M059J (cell line): Measurements from ENCODE around the gene EDN1. TPM values are rescaled to one million over a fixed set of nuclear protein-coding genes. Genes with fewer than 3 reads are reported as not detected.
"Not testable (repeated sequence)": the region's sequence is repeated elsewhere in the genome, so short reads cannot be mapped to it uniquely, and the experiment has no call there.

Source experiments
- DNase-seq: peaks from one replicate; pipeline ENCODE4 v3.0.0-alpha.2; 2012; ENCODE audit warnings: low read depth
- total RNA-seq: library from RNA; depleted of rRNA; stranded (reverse); fragments of >200 nt; shearing (Covaris generic); gene quantifications from 2 replicates; pipeline ENCODE4 v1.2.3, GENCODE V29; 2014

EDN1 gene
- total RNA-seq, 1 experiment from 2014 or later, result 16.4 TPM

DNA sequence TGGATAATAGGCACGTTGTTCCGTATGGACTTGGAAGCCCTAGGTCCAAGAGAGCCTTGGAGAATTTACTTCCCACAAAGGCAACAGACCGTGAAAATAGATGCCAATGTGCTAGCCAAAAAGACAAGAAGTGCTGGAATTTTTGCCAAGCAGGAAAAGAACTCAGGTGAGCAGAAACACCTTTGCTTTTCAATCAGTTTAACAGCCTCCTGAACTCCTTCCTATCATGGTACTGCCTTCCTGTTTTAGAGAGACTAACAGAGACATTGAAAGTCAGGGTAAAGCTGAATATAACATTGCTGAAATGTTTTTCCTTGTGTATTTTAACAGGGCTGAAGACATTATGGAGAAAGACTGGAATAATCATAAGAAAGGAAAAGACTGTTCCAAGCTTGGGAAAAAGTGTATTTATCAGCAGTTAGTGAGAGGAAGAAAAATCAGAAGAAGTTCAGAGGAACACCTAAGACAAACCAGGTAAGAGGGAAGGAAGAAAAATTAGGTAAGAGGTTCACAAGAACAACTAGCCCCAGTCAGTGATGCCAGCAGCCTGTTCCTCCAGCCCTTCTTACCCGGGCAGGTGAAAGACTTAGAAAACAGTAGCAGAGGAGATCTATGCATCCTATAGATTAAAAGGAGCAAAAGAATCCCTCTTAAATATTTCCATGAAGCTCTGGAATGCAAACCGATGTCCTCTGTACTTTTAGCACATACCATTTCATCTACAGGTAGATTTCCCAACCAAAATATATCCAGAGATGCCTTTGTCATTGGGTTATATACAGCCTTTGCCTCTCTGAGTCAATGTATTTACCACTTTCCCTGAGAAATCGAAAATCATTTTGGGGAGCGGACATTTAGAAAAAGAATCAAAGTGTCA, 4.0 kb downstream of the EDN1 start:
- DNase-seq, result no peak

DNA sequence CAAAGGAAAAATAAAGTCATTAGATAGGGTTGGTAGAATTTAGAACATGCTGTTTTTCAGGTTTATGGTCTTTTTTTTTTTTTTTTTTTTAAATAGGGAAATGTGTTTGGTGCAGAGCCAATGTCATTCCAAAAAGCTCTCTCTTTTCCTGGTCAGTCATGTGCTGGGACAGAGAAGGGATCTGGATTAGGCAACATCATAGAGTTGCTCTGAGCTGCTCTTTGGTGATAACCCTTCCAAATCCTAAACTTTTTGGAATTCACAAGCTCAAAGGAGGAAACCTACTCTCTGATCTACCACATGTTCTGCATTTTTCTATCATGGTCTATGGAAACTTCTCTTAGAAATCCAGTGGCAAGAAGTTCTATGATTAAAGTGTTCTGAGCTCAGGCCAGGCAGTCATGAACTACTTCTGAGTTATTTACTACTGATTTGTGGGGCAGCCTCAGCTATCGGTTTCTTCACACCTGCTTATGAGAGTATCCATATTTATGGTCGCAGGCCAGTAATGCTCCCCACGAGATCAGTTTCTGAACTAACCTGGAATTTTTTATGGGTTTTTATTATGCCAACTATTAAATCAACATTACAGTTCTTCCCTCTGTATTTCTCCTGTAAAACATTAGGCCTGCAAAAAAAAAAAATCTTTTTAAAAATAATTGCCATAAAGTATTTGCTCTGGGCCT, 4.8 kb downstream of the EDN1 start:
- no peak for DNase-seq

DNA sequence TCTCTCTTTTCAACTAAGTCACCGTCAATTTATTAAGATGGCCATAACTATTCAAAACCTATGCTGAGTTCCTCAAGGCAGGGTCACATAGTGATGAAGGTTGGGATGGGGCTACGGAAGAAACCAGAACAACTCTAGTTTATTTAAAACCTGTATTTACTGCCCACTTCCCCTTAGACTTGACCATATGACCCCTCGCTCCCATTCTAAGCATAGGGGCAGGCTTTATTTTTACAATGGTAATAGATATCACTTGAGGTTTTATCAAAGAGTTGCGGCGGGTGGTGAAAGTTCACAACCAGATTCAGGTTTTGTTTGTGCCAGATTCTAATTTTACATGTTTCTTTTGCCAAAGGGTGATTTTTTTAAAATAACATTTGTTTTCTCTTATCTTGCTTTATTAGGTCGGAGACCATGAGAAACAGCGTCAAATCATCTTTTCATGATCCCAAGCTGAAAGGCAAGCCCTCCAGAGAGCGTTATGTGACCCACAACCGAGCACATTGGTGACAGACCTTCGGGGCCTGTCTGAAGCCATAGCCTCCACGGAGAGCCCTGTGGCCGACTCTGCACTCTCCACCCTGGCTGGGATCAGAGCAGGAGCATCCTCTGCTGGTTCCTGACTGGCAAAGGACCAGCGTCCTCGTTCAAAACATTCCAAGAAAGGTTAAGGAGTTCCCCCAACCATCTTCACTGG, 5.5 kb downstream of the EDN1 start:
- no peak for DNase-seq

DNA sequence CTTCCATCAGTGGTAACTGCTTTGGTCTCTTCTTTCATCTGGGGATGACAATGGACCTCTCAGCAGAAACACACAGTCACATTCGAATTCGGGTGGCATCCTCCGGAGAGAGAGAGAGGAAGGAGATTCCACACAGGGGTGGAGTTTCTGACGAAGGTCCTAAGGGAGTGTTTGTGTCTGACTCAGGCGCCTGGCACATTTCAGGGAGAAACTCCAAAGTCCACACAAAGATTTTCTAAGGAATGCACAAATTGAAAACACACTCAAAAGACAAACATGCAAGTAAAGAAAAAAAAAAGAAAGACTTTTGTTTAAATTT, 6.1 kb downstream of the EDN1 start:
- peak; percentile 87 for DNase-seq

DNA sequence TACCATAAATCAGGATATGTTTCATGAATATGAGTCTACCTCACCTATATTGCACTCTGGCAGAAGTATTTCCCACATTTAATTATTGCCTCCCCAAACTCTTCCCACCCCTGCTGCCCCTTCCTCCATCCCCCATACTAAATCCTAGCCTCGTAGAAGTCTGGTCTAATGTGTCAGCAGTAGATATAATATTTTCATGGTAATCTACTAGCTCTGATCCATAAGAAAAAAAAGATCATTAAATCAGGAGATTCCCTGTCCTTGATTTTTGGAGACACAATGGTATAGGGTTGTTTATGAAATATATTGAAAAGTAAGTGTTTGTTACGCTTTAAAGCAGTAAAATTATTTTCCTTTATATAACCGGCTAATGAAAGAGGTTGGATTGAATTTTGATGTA, 6.4 kb downstream of the EDN1 start:
- DNase-seq, result no peak

DNA sequence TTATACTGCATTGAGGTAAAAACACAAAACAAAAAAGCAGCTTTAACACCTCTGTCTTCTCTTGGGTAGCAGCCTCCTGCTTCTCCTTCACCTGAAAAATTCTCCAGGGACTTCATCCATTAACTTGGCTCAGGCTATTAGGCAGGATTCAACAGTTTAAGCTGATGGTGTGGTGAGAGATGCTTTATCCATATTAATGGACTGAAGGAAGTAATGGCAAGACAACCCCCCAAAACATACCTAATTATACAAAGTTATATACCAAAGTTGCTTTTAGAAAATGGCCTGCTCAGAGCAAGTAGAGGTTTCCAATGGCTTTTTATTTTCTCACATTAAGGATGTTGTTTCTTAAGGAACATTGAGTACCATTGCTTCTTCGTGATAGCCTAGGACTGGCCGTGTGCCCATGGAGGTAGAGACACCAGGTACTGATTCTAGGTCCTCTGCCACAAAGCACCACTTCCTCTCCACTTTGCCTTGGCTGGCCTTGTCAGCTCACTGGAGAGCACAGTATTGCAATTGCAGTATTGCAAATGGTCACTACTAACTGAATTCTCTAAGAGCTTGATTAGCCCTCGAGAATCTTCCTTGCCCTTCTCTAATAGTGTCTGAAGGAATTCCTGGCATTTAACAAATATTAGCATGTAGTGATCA, 7.3 kb downstream of the EDN1 start:
- DNase-seq, result no peak

DNA sequence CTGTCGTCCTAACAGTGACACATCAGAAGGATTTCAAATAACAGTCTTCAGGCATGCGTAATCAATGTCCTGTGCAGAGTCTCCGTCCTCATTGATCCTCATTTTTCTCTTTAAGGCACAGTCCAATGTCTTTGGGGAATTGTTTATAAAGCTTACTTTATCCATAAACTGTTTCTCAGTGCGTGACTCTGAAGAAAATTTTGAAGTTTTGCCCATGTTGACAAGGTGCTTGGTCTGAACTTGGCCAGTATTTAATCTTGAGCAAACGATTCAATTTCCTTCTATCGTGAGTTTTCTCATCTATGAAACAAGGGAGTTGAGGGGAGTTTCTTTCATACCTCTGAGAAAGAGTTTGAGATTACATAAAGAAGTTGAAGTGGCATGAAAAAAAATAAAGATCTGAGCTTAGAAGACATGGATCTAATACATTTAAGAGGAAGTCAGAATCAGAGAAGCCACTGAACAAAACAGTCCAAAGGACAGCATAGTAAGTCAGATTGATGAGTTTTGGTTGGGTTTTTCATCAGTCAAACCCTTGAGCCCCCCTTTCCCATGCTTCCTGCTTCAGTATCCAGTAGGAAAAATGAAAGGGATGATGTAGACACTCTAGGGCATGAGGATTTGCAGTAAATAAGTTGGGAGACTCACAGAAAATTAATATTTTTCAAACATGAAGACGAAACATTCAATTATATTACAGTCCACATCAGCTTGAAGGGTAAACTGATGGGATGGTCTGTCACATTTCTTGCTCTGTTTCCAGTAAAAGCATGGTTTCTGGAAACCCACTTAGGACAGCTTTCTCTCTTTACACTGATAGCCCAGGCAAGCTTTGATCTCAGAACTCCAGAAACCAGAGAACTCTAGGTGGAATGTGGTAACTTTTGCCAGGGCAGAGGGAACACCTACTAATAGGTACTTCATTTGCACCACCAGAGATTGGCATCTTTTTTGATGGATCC, 8.1 kb downstream of the EDN1 start:
- no peak for DNase-seq

DNA sequence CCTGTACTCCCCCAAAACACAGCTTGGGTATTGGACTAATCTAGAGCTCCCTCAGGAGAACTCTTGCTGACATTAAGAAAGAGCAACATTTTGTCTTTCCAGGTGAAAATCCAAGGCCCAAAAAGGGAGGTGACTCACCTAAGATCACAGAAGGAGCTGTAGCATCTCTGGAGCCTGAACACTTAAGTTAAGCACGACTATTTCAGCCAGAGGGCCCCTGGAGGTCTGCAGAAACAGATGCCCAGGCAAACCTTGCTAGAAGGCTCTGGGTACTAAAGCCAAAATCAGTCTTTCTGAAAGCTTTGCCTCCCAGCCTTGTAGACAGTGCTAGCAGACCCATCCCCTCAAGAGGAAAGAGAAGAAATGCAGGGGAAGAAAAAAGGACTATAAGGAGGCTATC, 8.8 kb downstream of the EDN1 start:
- DNase-seq, result no peak

DNA sequence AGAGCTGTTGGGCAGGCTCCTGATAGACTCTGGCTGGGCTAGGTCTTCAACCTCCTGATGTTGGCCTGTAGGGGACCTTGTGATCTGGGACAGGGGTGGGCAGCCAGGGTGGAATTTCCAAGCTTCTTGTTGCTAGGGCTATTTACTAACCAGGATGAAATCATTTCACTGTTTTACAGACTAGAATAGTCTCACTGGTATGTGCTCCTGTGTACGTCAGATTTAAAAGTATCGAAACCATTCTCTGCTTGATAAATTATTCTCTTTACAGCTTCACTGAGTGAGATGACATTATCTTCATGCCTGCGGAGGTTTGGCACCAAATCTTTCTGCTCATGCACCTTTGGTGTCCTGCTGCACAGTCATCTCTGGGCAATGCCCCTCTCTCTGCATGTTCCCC, 10.9 kb downstream of the EDN1 start:
- DNase-seq, result no peak

DNA sequence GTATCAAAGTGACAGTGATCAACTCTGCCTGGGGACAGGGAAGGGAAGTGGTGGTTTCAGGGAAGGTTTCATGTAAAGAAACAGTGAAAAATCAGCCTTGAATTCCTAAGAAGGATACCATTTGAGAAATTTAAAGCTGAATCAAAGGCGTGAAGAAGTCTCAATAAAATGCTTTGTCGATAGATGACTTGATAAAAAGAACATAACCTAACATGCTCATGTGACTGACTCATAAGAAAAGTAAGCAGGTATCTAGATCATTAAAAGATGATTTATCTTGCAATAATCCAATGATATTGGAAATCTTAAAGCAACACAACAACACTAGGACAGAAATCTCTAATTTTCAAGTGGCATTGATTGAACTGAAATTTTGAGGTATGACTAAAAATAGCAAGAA, 14.3 kb downstream of the EDN1 start:
- DNase-seq, result no peak

DNA sequence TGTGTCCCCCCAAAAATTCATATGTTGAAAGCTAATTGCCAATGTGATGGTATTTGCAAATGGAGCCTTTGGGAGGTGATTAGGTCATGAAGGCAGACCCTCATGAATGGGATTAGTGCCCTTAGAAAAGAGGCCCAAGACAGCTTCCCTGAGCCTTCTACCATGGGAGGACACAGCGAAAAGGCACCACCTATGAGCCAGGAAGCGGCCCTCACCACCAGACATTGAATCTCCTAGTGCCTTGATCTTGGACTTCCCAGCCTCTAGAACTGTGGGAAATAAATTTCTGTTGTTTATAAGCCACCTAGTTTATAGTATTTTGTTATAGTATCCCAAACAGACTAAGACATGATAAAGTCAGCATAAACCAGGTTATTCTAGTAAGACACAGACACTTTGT, 18.9 kb downstream of the EDN1 start:
- no peak for DNase-seq

DNA sequence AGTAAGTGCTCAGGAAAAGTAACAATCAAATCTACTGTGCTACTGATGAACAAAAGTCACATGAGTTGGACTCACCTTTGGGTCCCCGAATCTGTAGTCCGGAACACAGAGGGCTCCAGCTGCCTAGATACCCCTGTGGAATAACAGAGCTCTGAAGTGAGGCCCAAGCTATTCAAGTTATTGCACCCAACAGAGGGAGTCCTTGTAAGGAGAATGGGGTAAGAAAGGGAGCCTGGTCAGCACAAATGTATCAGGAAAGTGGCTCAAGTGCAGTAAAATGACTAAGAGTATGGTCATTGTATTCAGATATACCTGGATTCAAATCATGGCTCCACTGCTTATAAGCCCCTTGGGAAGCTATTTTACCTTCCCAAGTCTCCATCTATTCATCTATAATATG, 20.9 kb downstream of the EDN1 start:
- DNase-seq, result peak; percentile 74

DNA sequence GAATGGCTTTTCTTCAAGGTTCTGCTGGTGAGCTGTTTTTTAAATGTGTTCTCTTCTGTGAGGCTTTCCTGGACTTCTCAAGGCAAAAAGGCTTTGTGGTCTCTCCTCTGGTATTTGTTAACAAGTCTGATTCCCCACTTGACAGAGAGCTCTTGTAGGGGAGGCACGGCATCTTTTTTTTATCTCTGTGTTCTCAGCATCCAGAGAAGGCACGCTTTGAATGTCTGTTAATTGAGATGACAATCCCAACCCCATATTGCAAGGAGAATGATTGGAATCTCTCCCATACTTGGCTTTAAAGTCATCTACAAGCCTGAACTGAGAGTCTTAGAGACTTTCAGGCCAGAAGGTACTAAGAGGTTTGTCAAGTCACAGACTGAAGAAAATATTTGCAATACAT, 22.6 kb downstream of the EDN1 start:
- DNase-seq, result no peak

DNA sequence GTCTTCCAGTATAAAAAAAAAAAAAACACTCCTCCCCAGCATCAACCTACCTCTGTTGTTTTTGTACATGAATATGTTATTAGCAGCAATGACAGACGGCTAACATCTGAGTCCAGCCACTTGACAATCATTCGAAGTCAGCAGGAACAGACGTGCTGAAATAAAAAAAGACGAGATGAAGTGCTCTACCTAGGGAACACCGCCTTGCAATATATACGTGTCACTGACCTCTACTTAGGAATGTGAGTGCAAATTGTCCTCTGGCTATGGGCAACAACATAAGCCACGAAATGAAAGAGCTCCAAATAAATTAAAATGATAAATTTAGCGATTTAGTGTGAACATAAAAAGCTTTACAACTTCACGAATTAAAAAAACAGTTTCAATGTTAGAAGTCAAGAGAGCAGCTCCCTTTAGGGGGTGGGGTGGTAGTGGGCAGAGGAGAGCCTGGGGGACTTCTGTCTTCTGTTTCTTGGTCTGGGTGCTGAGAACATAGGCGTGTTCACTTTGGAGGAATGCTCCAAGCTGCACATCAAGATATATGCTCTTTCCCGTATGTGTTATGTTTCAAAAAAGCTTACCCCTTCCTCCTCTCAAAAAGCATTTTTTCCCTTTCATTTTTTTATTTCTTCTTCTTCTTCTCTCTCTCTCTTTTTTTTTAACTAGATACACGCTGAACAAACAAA, 23.3 kb downstream of the EDN1 start:
- no peak for DNase-seq

DNA sequence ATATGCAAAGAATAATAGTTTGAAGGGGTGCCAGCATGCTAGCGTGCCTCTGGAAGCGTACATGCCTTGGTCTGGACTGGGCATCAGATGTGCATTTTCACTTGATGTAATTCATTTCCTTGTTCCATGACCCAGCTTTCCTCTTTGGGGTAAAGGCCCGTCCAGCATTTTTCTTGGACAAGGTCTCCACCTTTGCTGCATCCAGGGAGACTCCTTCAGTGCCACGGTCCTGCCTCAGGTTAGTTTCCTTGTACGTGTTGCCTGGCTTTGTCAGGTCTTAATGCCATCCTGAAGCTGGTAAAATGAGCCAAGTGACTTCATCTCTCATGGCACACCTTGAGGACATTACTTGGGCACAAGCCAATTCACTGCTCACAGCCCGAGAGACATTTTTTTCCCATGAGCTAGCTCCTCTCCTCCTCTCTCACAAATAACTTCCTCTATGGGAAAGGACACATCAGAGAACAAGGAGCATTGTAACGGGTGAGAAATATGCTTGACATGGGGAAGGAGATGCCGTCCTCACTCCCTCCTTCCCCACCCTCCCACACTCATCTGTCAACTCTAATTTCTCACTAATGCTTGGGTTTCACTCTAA, 23.9 kb downstream of the EDN1 start:
- DNase-seq, result peak; percentile 90

DNA sequence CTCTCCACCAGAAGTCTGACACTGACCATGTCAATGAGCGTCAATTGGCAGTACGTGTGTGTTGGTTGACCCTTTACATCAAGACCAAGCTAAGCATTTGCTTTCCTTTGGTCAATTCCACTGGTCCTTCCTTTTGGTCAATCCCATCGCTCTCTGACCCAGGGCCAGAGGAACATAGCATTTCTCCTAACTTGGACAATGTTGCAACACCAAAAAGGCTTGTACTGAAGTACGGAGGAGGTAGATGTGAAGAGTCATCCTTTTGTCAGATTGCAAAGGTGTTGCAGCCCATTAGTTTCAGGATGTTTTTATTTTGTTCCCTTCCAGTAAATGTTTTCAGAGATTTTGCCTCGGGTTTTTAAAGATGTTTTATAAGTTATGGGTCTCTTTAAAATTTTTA, 24.6 kb downstream of the EDN1 start:
- no peak for DNase-seq

DNA sequence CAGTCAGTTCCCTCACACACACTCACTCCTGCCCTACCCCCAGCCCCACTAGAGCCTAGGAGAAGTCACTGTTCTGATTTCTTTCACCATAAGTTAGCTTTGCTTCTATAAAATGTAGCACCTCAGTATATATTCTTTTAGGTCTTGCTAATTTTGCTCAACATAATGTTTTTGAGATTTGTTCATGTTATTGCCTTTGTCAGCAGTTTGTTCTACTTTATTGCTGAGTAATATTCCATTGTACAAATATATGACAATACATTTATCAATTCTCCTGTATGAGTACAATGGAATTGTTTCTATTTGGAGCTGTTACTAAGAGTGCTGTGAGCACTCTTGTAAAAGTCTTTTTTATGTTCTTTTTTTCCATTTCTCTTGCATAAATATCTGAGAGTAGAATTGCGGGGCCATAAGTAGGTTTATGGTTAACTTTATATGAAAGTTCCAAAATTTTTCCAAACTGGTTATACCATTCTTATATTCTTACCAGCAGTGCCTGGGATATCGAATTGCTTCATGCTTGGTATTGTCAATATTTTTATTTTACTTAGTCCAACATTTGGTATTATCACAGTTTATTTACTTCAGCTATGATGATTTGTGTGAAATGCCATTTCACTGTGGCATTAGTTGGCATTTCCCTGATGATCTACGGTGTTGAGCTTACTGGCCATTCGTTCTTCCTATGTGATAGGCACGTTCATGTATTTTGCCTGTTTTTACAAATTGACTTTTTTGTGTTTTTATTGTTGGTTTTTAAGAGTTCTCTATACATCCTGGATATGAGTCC, 25.3 kb downstream of the EDN1 start:
- no peak for DNase-seq

DNA sequence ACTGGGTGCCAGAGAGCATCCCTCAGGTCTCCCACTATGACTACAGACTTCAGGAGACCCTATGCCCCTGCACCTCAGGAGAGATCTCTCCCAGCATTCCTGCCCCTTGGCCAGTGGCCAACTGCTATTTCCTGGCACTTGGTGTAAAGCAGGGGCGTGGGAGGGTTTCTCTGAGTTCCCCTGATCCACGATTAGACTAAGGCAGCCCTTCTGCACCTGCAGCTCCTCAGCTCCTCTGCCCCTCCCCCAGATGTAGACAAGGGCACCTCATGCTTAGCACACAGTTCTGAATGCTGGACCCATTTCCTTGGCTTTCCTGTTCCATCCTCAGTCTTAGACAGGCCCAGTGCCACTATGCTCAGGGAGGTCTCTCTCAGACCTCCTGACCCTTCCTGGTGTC, 28.6 kb downstream of the EDN1 start:
- DNase-seq, result no peak

DNA sequence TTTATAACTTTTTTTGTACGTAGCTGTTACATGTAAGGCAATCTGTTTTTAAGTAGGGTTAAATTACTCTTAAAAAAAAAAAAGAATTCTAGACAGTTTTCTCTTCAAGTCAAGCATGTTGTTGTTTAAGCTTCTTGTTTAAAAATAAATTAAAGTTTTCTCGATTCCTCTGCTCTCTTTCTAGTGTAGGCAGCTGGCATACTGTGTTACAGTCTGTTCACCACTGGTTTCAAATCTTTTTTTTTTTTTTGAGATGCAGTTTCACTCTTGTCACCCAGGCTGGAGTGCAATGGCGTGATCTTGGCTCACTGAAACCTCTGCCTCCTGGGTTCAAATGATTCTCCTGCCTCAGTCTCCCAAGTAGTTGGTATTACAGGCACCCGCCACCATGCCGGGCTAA, 29.9 kb downstream of the EDN1 start:
- DNase-seq, result not testable (repeated sequence)
